Ectodermal cell (in vitro differentiated cells): Measurements from ENCODE around the gene CRIP1.

Source experiments
- H3K27ac ChIP-seq: 2 replicates; pipeline ENCODE4 v1.7.0; 2013; ENCODE audit warnings: mild to moderate bottlenecking, low read depth, low read length; ENCODE audit not compliant: insufficient read depth, poor library complexity, severe bottlenecking
- H3K27me3 ChIP-seq: 2 replicates; pipeline ENCODE4 v1.7.0; 2013; ENCODE audit warnings: mild to moderate bottlenecking, low read length; ENCODE audit not compliant: insufficient read depth, control insufficient read depth, poor library complexity, severe bottlenecking
- H3K36me3 ChIP-seq: one replicate; pipeline ENCODE4 v1.7.0; 2013; ENCODE audit warnings: low read length; ENCODE audit not compliant: control insufficient read depth, insufficient read depth
- H3K4me1 ChIP-seq: one replicate; pipeline ENCODE4 v1.7.0; 2013; ENCODE audit warnings: low read length; ENCODE audit not compliant: control insufficient read depth, insufficient read depth
- H3K4me3 ChIP-seq: 2 replicates; pipeline ENCODE4 v1.7.0; 2013; ENCODE audit warnings: low read depth, low read length, control low read depth; ENCODE audit not compliant: insufficient read depth
- H3K9me3 ChIP-seq: 2 replicates; pipeline ENCODE4 v1.7.0; 2013; ENCODE audit warnings: mild to moderate bottlenecking, low read length, moderate library complexity; ENCODE audit not compliant: control insufficient read depth
- WGBS, 2 experiments: methylation state at CpG; one replicate each; pipeline ENCODE4 v1.1.7; 2013; ENCODE audit warnings: missing lambda C conversion rate in 2 of 2; 5-methylcytosine and 5-hydroxymethylcytosine counted together

Gene CRIP1

DNA sequence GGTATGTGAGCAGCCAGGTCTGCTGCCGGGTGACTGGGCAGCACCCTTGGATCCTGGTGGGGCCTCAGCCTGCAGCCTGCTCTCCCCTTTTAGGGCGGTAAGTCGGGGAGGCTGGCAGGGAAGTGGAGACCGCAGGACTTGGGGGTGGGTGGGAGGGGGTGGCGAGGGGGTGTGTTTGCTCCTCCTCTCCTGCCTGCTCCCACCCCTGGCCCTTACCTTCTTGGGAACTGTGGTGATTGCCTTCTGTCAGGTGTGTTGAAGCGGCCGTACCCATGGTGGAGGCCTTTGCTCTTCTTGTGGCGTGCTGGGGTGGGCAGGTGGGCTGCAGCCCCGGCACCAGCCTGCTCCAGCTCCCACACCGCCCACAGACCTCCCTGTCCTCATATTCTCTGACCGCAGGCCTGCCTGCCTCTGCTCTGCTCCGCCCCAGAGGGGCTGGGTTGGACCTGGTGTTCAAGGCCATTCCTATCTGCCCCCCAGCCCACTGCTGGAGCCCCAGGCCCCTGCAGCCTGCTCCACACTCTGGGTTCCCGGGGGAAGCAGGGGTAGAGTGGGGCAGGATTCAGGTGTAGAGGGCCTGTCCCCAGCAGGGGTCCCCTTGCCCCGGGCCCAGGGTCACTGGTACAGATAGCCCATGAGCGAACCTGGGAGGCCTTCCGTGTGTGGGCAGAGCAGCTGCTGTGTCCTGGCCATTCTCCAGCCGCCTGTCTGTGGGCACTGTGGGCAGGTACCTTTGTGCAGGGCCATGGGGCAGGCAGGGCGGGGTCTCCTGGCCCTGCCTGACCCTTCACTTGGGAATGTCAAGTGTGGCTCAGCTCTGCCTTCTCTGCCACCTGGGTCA lies 9.5 kb downstream of the CRIP1 start:
- H3K9me3 ChIP-seq = no peaks in the 10 kb centered on the region
- H3K4me1 ChIP-seq = peaks cover 20% of the 10 kb centered on the region
- H3K27ac ChIP-seq = no peak overlapping the region
- no peak overlapping the region for H3K4me3 ChIP-seq
- no peaks in the 10 kb centered on the region for H3K27me3 ChIP-seq
- H3K36me3 ChIP-seq = no peaks in the 10 kb centered on the region
- 89% methylated on average over 17 of the region's 18 CpGs for WGBS, 2 experiments

DNA sequence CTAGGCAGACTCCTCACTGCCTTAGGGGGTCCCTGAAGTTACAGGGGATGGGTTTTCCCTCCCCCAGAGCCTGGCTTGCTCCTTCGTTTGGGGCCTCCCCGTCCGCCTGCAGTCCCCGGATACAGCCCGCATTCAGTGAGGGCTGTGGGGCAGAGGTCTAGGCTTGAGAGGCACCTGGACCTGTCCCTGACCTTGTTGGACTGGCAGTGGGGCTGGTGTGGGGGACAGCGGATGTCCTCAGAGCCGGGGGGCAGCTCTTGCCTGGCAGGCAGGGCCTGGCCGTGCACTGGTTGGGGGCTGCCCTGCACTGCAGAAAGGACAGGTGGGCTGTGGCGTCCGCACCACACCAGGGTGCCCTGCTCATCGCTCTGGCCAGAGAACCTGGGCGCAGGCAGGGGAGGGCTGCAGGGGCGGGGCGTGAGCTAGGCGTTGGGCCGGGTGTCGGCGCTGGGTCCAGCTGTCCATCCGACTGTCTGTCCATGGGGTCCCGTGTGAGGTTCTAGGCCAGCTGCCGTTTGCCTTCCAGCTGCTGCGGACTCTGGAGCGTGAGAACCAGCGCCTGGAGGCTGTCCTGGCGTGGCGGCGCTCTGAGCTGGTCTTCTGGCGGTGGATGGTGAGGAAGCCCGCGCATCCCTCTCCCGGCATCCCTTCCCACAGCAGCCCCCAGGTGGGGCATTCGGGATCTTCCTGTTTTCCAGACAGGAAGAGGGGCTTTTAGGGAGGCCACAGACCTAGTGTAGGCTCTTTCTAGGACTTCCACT lies 10.3 kb downstream of the CRIP1 start:
- WGBS, 2 experiments = 95 to 96% methylated on average over 32 of the region's 32 CpGs
- H3K9me3 ChIP-seq = no peaks in the 10 kb centered on the region
- peaks cover 18% of the 10 kb centered on the region for H3K4me1 ChIP-seq
- no peaks in the 10 kb centered on the region for H3K36me3 ChIP-seq
- H3K4me3 ChIP-seq = no peak overlapping the region
- no peak overlapping the region for H3K27ac ChIP-seq
- H3K27me3 ChIP-seq = no peaks in the 10 kb centered on the region

DNA sequence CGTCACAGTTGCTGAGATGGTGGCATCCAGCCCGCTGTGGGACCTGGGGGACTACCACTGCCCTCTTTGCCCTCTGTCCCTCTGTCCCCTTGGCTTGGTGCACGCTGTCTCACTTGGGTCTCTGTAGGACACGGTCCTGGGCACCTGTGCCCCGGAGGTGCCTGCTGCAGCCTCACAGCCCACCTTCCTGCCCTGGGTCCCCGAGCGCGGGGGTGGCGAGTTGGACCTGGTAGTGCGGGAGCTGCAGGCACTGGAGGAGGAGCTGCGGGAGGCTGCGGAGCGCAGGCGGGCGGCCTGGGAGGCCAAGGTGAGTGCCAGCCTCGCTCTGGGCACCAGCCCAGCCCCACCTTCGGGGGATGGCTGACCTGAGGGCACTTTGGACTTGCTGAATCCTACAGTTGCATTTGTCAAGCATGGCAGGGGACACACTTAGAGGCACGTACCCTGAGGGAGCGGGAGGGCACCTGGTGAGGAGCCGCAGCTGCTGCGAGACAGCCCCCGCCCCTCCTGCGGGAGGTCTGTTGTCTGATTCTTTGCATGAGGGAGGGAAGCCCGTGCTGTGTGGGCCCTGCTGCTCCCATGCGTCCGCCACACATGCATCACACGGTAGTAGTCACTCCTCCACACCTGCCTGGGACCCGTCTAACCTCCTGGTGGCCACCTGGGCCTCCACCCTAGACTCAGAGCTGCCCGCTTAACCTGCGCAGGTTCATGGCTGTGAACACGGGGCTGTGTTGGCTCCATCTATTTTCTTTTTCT lies 11.2 kb downstream of the CRIP1 start:
- no peaks in the 10 kb centered on the region for H3K36me3 ChIP-seq
- no peak overlapping the region for H3K4me3 ChIP-seq
- H3K27ac ChIP-seq = no peak overlapping the region
- 92 to 93% methylated on average over 31 of the region's 31 CpGs for WGBS, 2 experiments
- peaks cover 17% of the 10 kb centered on the region for H3K4me1 ChIP-seq
- H3K27me3 ChIP-seq = no peaks in the 10 kb centered on the region
- no peaks in the 10 kb centered on the region for H3K9me3 ChIP-seq

DNA sequence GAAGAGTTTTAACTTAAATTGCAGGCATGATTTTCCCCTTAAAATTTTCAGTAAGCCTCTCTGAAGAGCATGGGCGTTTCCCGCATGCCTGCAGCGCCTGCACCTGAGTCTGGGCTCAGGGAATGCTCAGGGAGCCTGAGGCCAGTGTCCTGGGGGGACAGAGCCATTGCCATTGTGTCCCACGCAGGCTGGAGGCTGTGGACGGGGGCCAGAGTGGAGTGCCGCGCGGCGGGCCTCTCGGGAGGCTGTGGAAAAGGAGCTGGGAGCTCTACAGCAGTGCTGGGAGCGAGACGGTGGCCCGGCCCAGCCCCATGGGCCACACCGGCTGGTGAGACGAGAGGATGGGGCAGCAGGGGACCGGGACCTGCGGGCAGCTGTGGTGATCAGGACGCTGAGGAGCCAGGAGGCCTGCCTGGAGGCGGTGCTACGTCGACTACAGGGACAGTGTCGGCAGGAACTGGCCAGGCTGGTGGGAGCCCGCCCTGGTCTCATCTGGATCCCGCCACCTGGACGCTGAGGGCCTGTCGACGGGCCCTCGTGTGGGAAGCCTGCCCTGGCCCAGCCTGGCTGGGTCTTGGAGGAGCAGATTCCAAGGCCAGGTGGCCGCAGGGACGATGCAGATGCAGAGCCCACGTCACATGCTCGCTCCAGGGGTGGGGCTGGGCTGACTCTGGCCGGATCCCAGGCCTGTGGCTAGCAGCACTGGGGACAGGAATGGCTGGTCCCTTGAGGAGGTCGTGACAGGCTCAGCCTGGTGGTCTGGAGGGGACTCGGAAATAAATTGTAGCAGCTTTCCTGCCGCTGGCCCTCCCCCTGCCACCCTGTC lies 12.0 kb downstream of the CRIP1 start:
- Histone ChIP-seq H3K36me3 (no peaks in the 10 kb centered on the region), H3K27me3 (no peaks in the 10 kb centered on the region), H3K9me3 (no peaks in the 10 kb centered on the region), H3K4me3 (no peak overlapping the region), H3K4me1 (peaks cover 17% of the 10 kb centered on the region), H3K27ac (peak overlapping the region; percentile 74)
- WGBS, 2 experiments = 84 to 85% methylated on average over 36 of the region's 36 CpGs

DNA sequence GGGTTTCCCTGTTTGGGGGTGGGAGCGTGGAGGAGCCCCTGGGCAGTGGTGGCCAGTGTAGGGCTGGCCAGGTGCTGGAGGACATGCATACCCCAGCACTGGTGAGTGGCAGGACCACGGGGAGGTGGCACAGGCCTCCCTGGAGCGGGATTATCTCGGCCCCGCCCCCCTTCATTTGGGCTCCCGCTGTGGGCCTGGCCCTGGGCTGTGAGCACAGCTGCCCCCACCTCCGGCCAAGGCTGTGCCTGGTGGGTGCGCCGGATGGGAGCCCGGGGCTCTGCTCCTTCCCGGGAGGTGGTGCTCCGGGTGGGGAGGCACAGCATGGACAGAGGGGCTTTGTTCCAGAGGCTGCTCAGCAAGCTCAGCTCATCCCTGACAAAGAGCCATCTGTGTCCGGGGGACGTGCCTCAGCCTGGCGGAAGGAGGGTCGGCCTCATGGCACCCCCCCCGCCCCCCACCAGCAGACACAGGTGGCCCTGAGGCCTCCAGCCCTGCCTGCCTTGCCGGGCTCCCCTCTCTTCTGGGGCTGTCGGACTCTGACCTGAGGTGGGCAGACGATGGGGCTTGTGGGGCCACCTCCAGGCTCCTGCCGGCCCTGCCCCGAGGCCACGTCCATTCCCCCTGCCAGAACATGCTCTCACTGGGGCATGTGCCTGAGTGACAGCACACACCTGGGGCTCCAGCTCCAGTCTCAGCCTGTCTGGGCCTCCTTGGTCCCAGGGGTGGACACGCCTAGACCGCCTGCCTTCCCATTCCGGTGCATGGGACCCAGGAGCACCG lies 12.8 kb downstream of the CRIP1 start:
- WGBS, 2 experiments = 66 to 69% methylated on average over 27 of the region's 27 CpGs
- H3K9me3 ChIP-seq = no peaks in the 10 kb centered on the region
- H3K36me3 ChIP-seq = no peaks in the 10 kb centered on the region
- H3K4me1 ChIP-seq = peaks cover 17% of the 10 kb centered on the region
- no peaks in the 10 kb centered on the region for H3K27me3 ChIP-seq
- H3K4me3 ChIP-seq = no peak overlapping the region
- H3K27ac ChIP-seq = peak overlapping the region; percentile 74

DNA sequence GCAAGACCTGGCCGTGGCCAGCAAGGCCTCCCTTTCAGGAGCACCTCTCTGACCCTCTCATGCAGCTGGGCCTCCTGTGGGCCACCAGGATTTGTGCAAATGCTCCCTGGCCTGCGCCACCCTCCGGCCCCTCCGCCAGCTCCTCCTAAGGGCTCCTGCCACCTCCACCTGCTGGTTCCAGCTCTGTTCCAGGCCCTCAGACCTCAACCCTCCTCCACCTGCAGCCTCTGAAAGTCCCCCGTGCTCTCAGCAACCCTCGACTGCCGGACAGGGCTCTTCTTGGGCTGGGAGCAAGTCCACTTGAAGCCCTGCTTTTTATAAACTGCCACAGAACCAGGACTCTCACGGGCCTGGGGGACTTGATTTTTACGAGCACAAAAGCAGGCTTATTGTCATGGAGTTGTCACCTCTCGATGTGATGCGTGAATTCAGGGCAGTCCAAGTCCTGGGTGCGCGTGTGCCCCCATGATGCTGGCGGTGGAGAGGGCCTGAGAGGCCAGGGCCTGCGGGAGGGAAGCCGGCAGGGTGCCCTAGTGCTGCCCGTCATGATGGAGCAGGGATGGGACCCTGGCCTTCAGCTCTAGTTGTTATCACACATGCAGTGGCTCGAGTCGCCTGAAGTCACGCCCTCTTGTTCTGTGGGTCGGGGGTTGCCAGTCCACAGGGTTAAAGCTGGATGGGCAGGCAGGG lies 13.5 kb downstream of the CRIP1 start:
- H3K4me3 ChIP-seq = no peak overlapping the region
- peak overlapping the region; percentile 8 for H3K27ac ChIP-seq
- peaks cover 17% of the 10 kb centered on the region for H3K4me1 ChIP-seq
- H3K27me3 ChIP-seq = no peaks in the 10 kb centered on the region
- H3K9me3 ChIP-seq = no peaks in the 10 kb centered on the region
- no peaks in the 10 kb centered on the region for H3K36me3 ChIP-seq
- WGBS, 2 experiments = 92 to 93% methylated on average over 21 of the region's 21 CpGs

DNA sequence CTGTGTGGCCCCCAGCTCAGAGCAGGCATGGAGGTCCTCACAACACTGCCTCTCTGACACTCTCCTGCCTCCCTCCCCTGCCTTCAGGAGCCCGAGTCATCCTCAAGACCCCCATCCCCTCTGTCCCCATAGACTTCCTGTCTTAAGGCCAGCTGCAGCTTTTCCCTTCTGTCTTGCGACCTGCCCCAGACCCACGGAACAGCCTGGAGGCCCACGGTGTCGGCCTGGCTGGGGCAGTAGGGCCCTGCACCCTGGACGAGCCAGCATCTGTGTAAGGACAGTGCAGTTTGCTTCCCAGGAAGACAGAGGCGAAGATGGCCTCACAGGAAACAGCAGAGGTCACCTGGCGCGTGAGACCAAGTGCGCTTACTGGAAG lies 14.0 kb downstream of the CRIP1 start:
- Histone ChIP-seq H3K27me3 (no peaks in the 10 kb centered on the region), H3K4me1 (peaks cover 17% of the 10 kb centered on the region), H3K27ac (no peak overlapping the region), H3K9me3 (no peaks in the 10 kb centered on the region), H3K36me3 (no peaks in the 10 kb centered on the region), H3K4me3 (no peak overlapping the region)
- WGBS, 2 experiments = 90% methylated on average over 10 of the region's 10 CpGs

DNA sequence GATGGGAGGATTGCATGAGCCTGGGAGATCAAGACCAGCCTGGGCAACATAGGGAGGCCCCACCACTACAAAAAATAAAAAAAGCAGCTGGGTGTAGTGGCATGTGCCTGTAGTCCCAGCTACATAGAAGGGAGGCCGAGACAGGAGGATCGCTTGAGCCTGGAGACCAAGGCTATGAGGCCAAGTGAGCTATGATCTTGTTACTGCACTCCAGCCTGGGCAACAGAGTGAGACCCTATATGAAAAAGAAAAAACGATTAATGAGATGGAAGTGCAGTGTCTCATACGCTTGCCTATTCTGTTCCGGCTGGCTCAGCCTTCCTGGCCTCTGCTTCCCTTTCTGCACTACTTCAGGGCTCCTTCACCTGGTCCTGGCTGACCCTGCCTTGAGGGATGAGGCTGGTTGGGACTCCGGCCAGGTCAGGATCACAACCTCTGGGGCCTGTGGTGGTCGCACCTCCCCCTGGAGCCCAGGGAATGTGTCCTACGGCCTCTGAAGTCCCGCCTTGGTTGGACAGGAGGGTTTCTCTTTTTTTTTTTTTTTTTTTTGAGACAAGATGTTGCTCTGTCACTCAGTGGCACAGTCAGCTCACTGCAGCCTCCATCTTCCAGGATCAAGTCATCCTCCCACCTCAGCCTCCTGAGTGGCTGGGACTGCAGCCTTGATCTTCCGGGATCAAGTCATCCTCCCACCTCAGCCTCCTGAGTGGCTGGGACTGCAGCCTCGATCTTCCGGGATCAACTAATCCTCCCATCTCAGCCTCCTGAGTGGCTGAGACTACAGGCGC lies 15.0 kb downstream of the CRIP1 start:
- no peaks in the 10 kb centered on the region for H3K36me3 ChIP-seq
- no peak overlapping the region for H3K27ac ChIP-seq
- H3K27me3 ChIP-seq = no peaks in the 10 kb centered on the region
- no peaks in the 10 kb centered on the region for H3K9me3 ChIP-seq
- H3K4me3 ChIP-seq = no peak overlapping the region
- peaks cover 17% of the 10 kb centered on the region for H3K4me1 ChIP-seq
- whole genome bisulfite sequencing, 2 experiments = 91 to 93% methylated on average over 13 of the region's 13 CpGs
